Activated T-helper 2 cell treated with anti-CD3 and anti-CD28 coated beads, Interferon-gamma antibody, Interleukin-2, Interleukin-4, amounts not matched to agents 10 μg/mL and 5 μg/mL and 100 μg/mL, durations not matched to agents 14 hours and 24 hours and 36 hours (primary cell): ENCODE measurements around the gene ALKAL2. TPM values are rescaled to one million over a fixed set of nuclear protein-coding genes. Genes with fewer than 3 reads are reported as not detected.
A peak's percentile ranks its signal among the peaks of the same experiment; 100 is the strongest.

Experiments used
- DNase-seq: peaks from one replicate; pipeline ENCODE4 v3.0.0; 2021; ENCODE audit warnings: low spot score
- H3K27ac Mint-ChIP-seq: one replicate; pipeline ENCODE4 v1.8.0; 2021; ENCODE audit warnings: mixed read lengths
- H3K27me3 Mint-ChIP-seq: one replicate; pipeline ENCODE4 v1.8.0; 2021; ENCODE audit warnings: low read depth, mixed read lengths
- H3K36me3 Mint-ChIP-seq: one replicate; pipeline ENCODE4 v1.8.0; 2021; ENCODE audit warnings: low read depth, mixed read lengths
- H3K4me1 Mint-ChIP-seq: one replicate; pipeline ENCODE4 v1.8.0; 2021; ENCODE audit warnings: low read depth, mixed read lengths
- H3K4me3 Mint-ChIP-seq: one replicate; pipeline ENCODE4 v1.8.0; 2021; ENCODE audit warnings: low read depth, mild to moderate bottlenecking, moderate library complexity, mixed read lengths
- H3K9me3 Mint-ChIP-seq: one replicate; pipeline ENCODE4 v1.8.0; 2021; ENCODE audit warnings: mixed read lengths
- intact Hi-C: fragments of 100-400 bp; cut with micrococcal nuclease; formaldehyde crosslinking; loops from one replicate; pipeline ENCODE4 v1.15.1; 2023
- total RNA-seq: library from RNA; stranded (reverse); gene quantifications from 2 replicates; pipeline ENCODE4 v1.2.3, GENCODE V29; 2022

Gene ALKAL2
- total RNA-seq, 1 donor from 2014 or later: 16.3 TPM

DNA sequence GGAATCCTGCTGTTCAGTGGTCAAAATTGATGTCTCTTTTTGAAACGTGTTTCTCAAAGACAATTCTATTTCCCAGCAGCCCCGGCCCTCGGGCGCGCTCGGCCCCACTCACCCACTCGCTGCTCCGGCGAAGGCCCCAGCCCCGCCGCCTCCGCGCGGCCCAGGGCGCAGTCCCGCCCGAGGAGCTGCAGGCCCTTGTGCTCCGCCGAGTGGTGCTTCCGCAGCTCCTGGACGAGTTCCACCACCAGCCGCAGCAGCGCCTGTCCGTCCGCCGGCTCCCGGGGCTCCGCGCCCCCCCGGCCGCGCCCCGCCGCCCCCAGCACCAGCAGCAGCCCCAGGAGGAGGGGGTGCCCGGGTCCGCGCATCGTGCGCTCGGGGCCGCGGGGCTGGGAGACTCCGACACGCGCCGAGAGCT lies 413 bp downstream of the ALKAL2 start:
- Mint-ChIP-seq H3K27ac (no peak overlapping the region), H3K27me3 (peaks cover 33% of the 10 kb centered on the region), H3K36me3 (peaks cover 31% of the 10 kb centered on the region), H3K4me3 (peak overlapping the region; percentile 75), H3K9me3 (no peaks in the 10 kb centered on the region), H3K4me1 (peaks cover 8% of the 10 kb centered on the region)
- intact Hi-C loops: no loop called here
- no peak for DNase-seq

DNA sequence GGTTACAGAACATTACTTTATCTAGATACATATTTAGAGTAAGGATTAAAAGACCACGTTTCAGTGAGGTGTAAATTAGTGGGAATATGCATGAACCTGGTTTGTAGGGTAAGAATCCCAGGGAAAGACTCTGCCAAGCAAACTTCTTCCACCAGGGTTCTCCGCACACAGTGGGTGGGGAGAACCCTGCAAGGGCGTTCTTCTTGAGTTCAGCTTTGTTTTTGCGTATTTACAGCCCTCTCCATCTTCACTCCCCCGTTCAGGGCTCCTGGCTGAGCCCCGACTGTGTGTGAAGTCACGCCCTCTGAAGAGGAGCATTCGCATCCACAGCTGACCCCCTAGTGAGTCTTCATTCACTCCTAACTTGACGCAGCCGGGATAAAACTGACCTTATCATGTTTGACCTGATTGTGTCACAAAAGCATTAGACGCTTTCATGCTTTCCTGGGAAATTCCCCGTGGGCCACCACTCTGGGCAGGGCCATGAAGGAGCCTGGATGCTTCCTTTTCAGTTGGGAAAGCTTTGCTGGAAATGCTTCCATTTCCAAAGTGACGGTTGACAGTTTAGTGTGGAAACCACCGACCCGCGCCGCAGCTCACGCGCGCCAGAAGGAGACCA lies 1.0 kb downstream of the ALKAL2 start:
- intact Hi-C loops: no loop called here
- Mint-ChIP-seq H3K9me3 (no peaks in the 10 kb centered on the region), H3K27ac (no peak overlapping the region), H3K4me1 (peaks cover 8% of the 10 kb centered on the region), H3K4me3 (peak overlapping the region; percentile 75), H3K27me3 (peaks cover 29% of the 10 kb centered on the region), H3K36me3 (peaks cover 37% of the 10 kb centered on the region)
- no peak for DNase-seq

DNA sequence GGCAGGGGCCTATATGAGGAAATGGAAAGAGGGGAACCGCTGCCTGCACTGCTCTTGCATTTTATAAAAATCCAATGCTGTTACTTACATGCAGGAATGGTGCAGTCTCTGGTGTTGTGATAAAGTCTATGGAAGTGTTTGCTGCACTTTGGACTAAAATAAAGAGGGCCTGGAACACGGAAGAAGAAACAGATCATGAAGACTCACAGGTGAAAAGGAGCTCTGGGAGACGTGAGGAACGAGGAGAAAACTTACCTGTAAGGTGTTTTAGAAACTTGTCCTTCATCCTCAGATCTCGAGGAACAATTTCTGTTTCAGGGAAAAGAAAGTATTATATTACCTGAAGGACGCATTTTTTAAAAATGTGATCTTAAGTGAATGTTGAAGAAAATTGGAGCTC lies 1.9 kb downstream of the ALKAL2 start:
- intact Hi-C loops: no loop called here
- Mint-ChIP-seq H3K4me3 (peak overlapping the region; percentile 73), H3K9me3 (no peaks in the 10 kb centered on the region), H3K27me3 (peaks cover 25% of the 10 kb centered on the region), H3K36me3 (peaks cover 44% of the 10 kb centered on the region), H3K4me1 (peaks cover 8% of the 10 kb centered on the region), H3K27ac (no peak overlapping the region)
- no peak for DNase-seq

DNA sequence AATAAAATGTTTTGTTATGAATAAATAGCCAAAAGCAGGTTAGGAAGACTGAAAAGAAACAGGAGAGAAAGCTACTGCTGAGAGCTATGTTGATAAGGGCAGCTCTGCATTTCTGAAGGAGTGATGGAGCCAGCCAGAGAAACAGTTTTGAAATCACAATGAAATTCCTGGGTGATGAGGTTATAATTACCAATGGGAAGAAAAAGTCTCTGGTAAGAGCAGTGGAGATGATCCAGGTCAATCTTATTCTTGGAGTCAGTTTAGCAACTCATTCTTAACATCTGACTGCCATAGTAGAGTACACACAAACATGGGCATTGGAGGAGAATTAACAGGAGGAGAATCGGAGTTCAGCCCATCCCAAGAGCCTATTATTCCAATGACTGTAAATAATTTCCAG lies 2.4 kb downstream of the ALKAL2 start:
- Mint-ChIP-seq H3K36me3 (peaks cover 47% of the 10 kb centered on the region), H3K27ac (no peak overlapping the region), H3K4me3 (peak overlapping the region; percentile 73), H3K27me3 (peaks cover 20% of the 10 kb centered on the region), H3K4me1 (peaks cover 8% of the 10 kb centered on the region), H3K9me3 (no peaks in the 10 kb centered on the region)
- no peak for DNase-seq
- intact Hi-C loops: no loop called here

DNA sequence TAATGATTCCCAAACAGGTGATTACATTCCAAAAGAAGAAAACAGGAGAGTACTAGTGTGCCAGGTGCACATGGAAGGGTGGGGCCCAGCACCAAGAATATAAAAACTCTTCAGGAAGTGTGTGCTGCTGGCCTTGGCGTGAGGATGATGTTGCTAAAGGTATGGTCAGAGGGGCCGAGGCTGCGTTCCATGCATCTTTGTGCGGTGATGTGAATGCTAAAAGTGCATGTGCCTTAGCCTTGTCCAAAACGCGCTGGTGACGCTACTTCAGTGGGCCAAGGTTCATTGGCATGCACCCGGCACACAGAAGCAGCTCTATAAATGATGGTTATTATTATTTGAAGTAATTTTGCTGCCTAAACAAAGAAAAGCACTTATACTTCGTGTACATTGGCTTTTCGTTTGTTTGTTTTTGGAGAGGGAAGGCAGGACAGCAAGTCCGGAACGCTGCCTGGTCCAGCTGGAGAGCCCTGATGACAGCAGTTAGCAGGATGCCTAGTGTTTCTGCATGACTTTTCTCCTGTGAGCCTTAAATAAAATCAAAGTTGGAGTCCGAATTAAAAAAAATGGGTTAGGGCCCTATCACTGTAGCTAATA lies 2.9 kb downstream of the ALKAL2 start:
- intact Hi-C loops: no loop called here
- Mint-ChIP-seq H3K27me3 (peaks cover 17% of the 10 kb centered on the region), H3K4me1 (peaks cover 8% of the 10 kb centered on the region), H3K4me3 (peak overlapping the region; percentile 73), H3K27ac (no peak overlapping the region), H3K36me3 (peaks cover 51% of the 10 kb centered on the region), H3K9me3 (no peaks in the 10 kb centered on the region)
- DNase-seq: no peak

DNA sequence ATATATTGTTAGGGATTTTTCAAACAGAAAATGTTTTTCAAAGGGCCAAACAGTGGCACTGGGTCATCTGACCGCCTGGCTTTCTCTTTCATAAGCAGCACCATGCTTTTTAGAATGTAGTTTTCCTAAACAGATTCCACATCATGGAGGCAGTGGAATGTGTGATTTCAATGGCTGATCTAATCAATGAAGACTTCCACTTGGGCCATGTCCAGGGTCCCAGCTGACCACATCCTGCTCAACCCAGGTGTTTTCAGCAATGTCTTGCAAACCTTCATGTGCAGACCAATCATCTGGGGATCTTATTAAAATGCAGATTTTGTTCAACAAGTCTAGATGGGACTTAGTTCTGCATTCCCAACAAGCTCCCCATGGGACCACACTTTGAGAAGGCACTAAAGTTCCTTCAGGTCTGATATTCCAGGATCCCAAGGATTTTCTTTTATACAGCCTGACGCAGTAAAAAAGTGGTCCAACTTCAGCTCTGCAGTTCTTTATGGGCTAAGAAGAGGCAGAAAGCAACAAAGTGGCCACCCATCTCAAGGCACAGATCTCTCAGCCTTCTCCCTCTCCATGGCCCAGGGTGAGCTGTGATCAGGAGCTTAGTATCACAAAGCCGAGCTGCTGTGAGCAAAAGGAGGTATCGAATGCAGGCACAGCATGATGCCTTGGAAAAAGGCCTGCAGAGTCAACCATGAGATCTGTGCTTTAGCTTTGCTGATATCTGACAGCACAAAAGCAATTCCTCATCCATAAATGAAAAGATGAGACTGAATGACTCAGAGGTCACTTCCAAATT lies 3.7 kb downstream of the ALKAL2 start:
- Mint-ChIP-seq H3K4me3 (no peak overlapping the region), H3K27ac (no peak overlapping the region), H3K27me3 (peaks cover 14% of the 10 kb centered on the region), H3K9me3 (no peaks in the 10 kb centered on the region), H3K4me1 (peaks cover 8% of the 10 kb centered on the region), H3K36me3 (peaks cover 57% of the 10 kb centered on the region)
- DNase-seq: no peak
- intact Hi-C loops: no loop called here

DNA sequence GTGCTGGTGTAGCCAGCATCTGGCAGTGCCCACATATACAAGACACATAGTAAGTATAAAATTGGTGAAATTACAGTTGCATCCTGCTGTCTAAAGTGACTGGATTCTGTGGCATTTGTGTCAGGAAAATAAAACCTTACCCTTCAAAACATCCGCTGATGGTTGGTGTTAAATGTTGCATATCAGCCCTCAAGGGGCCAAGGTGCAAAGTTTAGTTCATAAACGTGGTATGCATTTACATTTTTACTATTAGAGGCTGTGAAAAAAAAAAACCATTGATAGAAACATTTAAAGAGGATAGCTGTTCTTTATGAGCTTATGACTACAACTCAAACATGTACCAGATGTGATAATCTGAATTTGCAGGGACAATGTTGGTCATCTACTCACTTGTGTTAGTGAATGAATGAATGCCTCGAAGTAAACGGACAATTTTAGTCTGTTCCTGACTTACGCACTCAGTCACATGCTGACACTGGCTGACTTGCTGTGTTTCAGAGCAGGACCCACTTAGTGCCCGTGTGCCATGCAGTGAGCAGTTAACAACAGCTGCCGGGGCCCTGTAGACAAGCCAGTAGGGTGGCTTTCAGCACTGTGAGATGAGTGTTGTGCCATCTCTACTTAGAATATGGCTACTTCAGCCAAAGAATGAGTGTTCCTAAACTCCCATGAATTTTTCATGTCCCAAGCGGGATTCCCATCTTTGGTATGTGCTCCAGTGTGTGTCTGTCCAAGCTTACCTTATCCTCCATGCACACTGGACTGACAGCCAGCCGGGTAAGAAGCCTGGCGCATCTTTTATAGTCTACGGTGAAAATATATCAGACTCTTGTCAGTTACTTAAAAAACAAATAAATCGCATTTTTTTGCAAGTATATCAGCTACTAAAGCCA lies 5.3 kb downstream of the ALKAL2 start:
- DNase-seq: no peak
- Mint-ChIP-seq H3K9me3 (no peaks in the 10 kb centered on the region), H3K27ac (no peak overlapping the region), H3K4me3 (no peak overlapping the region), H3K36me3 (peaks cover 70% of the 10 kb centered on the region), H3K27me3 (peaks cover 14% of the 10 kb centered on the region), H3K4me1 (peaks cover 8% of the 10 kb centered on the region)
- intact Hi-C loops: no loop called here

DNA sequence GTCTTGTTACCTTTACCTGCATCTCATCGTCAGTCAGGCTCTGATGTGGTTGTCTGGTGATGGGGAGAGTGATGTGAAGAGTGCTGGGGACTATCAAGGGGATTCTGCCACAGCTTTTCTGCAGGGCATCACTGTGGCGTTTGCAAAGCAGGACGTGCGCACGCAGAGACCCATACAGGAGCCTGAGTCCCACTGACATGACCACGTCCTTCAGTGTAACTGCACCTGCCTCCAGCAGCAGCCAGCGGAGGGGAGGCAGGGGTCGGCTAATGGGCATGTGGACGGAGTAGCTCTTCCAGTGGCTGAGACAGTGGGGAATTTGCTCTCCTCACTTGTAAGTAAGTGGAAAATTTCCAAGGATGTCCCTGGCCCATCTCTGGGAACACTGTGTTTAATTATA lies 6.5 kb downstream of the ALKAL2 start:
- Mint-ChIP-seq H3K4me3 (no peak overlapping the region), H3K4me1 (peaks cover 5% of the 10 kb centered on the region), H3K9me3 (no peaks in the 10 kb centered on the region), H3K27me3 (peaks cover 9% of the 10 kb centered on the region), H3K36me3 (peaks cover 76% of the 10 kb centered on the region), H3K27ac (no peak overlapping the region)
- intact Hi-C loops: no loop called here
- no peak for DNase-seq

DNA sequence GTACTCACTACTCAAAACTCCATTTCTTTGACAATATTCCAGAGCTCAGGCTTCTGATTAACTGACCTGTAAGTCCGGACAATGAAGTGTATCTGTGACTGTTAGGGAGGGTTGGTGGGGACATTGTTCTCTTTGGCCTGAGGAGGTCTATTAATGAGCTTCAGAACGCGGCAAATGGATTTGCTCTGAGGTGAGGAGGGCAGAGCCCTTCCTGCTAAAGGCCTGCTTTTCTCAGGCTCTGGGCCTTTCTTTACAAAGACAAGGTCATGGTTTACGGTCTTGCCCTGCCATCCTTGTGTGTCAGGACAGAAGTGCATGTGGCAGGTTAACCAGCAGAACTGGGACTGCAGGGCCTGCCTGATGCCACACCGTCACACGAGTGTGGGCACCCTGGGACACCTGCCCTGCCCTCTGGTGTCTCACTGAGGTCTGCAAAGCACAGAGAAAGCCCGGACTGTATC lies 7.2 kb downstream of the ALKAL2 start:
- Mint-ChIP-seq H3K4me3 (no peak overlapping the region), H3K36me3 (peaks cover 77% of the 10 kb centered on the region), H3K27me3 (peaks cover 4% of the 10 kb centered on the region), H3K4me1 (peaks cover 2% of the 10 kb centered on the region), H3K27ac (no peak overlapping the region), H3K9me3 (no peaks in the 10 kb centered on the region)
- intact Hi-C loops: no loop called here
- DNase-seq: no peak

DNA sequence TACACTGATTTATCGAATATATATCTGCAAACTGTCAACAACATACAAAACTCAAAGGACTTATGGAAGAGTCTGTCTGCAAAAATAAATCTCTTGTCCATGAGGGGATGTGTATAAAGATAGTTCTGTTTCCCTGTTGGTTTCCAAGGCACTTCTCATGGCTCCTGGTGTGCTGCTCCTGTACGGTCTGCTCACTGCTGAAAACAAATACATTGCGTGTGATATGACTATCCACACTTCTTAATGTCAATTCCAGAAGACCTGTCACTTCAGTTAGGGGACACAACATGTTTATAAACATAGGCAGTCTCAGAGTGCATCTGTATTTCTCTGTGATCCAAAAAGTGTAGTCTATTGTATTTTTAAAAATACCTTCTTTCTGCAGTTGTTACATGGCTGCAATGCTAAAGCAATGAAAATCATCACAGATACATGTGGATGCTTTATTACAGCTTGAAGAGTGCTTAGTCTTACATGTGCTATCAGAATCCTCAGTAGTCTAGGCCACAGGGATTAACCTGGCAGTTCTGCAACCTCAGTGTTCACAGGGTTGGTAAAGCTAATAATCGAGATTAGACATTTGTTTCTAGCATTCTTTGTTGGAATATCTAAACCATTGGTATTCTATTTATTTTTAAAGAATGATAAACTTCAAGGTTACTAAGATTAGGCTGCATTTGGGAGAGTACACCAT lies 7.8 kb downstream of the ALKAL2 start:
- intact Hi-C loops: no loop called here
- Mint-ChIP-seq H3K4me1 (no peaks in the 10 kb centered on the region), H3K27ac (no peak overlapping the region), H3K36me3 (peaks cover 77% of the 10 kb centered on the region), H3K9me3 (no peaks in the 10 kb centered on the region), H3K4me3 (no peak overlapping the region), H3K27me3 (no peaks in the 10 kb centered on the region)
- DNase-seq: no peak

DNA sequence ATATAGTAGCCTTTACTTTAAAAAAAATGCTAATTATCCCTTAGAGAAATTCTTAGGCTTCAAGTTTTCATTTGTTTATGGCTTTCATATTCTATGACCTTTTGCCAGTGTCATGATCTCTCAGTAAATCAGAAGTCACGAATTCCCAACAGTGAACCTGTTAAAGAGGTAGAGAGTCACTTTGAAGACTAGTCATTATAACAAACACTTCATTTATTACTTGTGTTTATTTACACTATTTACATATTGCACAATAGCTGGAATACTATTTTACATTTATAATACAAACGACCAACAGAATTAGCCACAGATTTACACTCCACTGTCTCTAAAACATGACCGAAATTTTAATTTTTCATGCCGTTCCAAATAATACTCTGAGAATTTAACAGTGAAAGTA lies 8.5 kb downstream of the ALKAL2 start:
- H3K36me3 Mint-ChIP-seq: peaks cover 76% of the 10 kb centered on the region
- H3K9me3 Mint-ChIP-seq: no peaks in the 10 kb centered on the region

DNA sequence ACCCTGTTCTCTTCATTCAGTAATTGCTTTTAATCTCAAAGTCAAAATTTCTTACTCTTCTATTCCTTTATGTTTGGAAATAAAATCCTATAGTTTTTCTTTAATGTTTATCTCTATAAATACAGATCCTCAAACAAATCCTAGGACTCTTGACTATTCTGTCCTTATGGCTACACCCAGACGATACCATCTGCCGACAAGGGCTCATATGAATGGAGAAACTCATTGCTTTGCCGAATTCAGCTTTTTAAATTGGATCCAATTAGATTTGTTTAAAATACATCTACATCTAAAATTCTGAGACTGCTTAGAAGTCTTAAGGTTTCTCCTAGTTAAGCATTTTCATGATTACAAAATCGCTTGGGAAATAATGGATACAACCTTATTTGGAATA lies 9.0 kb downstream of the ALKAL2 start:
- intact Hi-C loops: no loop called here
- H3K9me3 Mint-ChIP-seq: no peaks in the 10 kb centered on the region
- no peaks in the 10 kb centered on the region for H3K27me3 Mint-ChIP-seq
- H3K4me1 Mint-ChIP-seq: no peaks in the 10 kb centered on the region
- DNase-seq: no peak
- peaks cover 76% of the 10 kb centered on the region for H3K36me3 Mint-ChIP-seq
- no peak overlapping the region for H3K27ac Mint-ChIP-seq
- H3K4me3 Mint-ChIP-seq: no peak overlapping the region

More for the DNA sequence above, 8.5 kb downstream of the ALKAL2 start:
- H3K4me1 Mint-ChIP-seq: no peaks in the 10 kb centered on the region
- no peaks in the 10 kb centered on the region for H3K27me3 Mint-ChIP-seq
- intact Hi-C loops: no loop called here
- no peak overlapping the region for H3K27ac Mint-ChIP-seq
- H3K4me3 Mint-ChIP-seq: no peak overlapping the region
- DNase-seq: no peak
